Measurements from ENCODE around the gene PSAPL1. TPM values are rescaled to one million over a fixed set of nuclear protein-coding genes. Genes with fewer than 3 reads are reported as not detected.

The PSAPL1 gene
- total RNA-seq, 2 experiments from 2014 or later, result not detected

DNA sequence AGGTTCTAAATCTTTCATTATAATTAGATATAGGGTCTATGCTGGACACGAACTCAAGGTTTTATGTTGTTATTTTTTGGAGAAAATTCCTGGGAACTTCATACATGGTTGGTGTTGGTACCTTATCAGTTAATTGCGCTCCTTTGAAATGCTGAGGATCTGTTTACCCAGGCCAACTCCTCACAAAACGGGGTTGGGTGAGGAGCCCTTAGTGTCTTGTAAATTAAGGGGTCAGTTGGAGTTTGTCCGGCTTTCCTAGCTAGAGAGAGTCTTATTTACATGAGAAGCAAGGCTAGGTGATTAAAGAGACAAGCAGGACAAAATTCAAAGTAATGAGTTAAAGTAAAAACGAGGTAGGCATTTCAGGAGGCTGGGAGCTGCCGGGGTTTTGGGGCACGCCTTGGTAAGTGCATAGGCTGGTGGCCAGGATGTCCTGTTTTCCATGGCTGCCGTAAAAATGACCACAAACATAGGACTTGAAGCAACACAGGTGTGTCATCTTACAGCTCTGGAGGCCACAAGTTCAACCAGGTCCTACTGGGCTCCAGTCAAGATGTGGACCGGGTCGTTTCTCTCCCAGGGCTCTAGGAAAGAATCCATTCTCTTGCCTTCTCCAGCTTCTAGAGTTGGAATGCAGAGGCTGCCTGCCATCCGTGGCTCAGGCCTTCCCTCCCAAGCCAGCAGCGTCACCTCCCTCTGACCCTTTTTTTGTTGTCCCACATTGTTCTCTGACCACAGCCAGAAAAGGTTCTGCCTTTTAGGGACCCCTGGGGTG is 19.8 kb downstream of the PSAPL1 start:
- peaks cover 8% of the 10 kb centered on the region for H3K27me3 Mint-ChIP-seq
- no peaks in the 10 kb centered on the region for H3K4me1 Mint-ChIP-seq
- ChIA-PET CTCF (no interaction called here), POLR2A (no interaction called here)
- no peaks in the 10 kb centered on the region for H3K36me3 Mint-ChIP-seq (ENCODE audit: low read depth)
- H3K27ac Mint-ChIP-seq, result no peak overlapping the region
- DNase-seq, result no peak
- peaks cover 10% of the 10 kb centered on the region for H3K9me3 Mint-ChIP-seq
- no peak overlapping the region for H3K4me3 Mint-ChIP-seq

DNA sequence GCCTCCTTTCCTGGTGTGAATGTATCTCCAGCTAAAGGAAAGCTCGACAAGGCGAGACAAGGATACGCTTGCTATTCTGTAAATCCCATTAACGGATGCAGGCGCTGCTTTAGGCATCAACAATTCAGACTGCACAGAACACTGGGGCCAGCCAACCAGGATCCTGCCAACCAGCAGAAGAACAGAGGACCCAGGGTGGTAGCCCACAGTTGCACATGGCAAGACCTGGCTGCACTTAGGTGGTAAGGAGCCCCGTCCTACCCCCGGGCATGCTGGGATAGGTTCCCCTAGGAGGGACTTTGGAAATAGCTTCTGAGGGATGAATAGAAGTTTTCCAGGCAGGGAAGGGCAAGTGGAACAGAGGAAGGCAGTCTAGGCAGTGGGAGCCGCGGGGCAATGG is 20.7 kb downstream of the PSAPL1 start:
- DNase-seq, result no peak
- peaks cover 8% of the 10 kb centered on the region for H3K27me3 Mint-ChIP-seq
- POLR2A ChIA-PET, result no interaction called here
- CTCF ChIA-PET, result no interaction called here
- H3K27ac Mint-ChIP-seq, result no peak overlapping the region
- no peak overlapping the region for H3K4me3 Mint-ChIP-seq
- no peaks in the 10 kb centered on the region for H3K36me3 Mint-ChIP-seq (ENCODE audit: low read depth)
- no peaks in the 10 kb centered on the region for H3K4me1 Mint-ChIP-seq
- peaks cover 10% of the 10 kb centered on the region for H3K9me3 Mint-ChIP-seq

DNA sequence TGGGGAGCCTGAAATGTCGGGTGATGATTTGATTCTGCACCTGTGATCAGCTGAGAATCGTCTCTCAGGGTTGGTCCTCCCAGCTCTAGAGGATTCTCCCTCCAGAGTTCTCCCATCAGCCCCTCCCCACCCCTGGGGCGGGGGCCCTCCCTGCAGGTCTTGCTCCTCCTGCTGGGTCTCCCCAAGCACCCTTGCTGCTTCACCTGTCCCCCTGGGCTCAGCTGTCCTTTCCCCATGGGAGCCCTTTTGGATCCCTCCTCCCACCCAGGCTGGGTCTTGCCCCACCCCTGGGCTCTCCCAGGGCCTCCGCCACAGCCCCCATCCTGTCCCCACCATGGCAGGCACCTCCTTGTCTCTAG is 22.2 kb downstream of the PSAPL1 start:
- ChIA-PET POLR2A (no interaction called here), CTCF (no interaction called here)
- H3K27me3 Mint-ChIP-seq, result peaks cover 8% of the 10 kb centered on the region
- H3K4me1 Mint-ChIP-seq, result no peaks in the 10 kb centered on the region
- H3K27ac Mint-ChIP-seq, result no peak overlapping the region
- peaks cover 14% of the 10 kb centered on the region for H3K9me3 Mint-ChIP-seq
- DNase-seq, result no peak
- H3K36me3 Mint-ChIP-seq (ENCODE audit: low read depth), result no peaks in the 10 kb centered on the region
- no peak overlapping the region for H3K4me3 Mint-ChIP-seq

DNA sequence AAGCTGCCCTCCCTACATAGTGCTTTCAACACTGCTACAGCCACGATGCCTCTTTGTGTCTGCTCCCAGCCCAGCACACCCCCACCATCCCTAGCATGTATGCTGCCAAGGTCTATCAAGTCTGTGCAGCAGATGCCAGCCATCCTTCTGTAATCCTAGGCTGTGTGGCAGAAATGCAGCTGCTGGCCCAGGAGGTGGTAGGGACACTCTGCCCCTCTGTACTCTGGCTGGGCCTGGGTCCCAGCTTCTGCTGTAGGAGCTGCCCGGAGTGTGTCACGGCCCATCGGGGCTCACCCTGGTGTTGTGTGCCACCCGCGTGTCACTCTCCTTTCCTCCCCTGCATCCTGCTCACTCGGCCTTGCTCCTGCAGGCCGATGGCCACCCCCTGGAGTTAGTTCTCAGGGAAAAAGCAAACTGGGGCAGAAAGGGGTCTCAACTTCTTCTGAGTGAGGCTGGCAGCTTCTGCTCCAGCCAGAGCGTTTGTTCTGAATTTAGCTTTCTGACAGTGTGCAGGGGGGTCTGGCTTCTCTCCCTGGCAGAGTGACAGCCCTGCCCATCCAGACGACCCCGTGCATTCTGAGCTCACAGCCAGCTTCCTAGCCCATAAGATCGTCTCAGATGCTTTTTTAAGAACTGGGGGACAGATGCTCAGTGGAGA is 22.7 kb downstream of the PSAPL1 start:
- CTCF ChIA-PET, result no interaction called here
- no peaks in the 10 kb centered on the region for H3K4me1 Mint-ChIP-seq
- H3K4me3 Mint-ChIP-seq, result no peak overlapping the region
- peaks cover 10% of the 10 kb centered on the region for H3K27me3 Mint-ChIP-seq
- POLR2A ChIA-PET, result no interaction called here
- no peaks in the 10 kb centered on the region for H3K36me3 Mint-ChIP-seq (ENCODE audit: low read depth)
- no peak for DNase-seq
- H3K9me3 Mint-ChIP-seq, result peaks cover 18% of the 10 kb centered on the region
- no peak overlapping the region for H3K27ac Mint-ChIP-seq

DNA sequence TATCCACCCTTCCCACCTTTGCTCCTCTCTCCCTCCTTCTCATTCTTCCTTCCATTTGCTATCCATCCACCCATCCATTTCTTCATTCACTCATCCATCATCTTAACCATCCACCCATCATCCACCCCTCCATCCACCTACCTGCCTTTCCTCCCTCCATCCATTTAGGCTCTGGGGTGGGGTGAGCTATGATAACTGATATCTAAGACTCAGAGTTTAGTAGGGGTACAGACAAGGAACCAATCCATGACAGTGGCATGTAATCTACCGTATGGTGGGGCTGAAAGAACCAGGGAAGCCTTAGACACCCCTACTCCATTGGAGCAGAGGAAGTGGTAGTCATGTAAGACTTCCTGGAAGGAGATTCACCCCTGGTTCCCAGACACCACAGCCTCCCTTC is 23.2 kb downstream of the PSAPL1 start:
- Mint-ChIP-seq H3K9me3 (peaks cover 13% of the 10 kb centered on the region), H3K4me1 (no peaks in the 10 kb centered on the region), H3K36me3 (ENCODE audit: low read depth) (no peaks in the 10 kb centered on the region), H3K27me3 (peaks cover 10% of the 10 kb centered on the region), H3K27ac (no peak overlapping the region), H3K4me3 (no peak overlapping the region)
- ChIA-PET POLR2A (no interaction called here), CTCF (no interaction called here)
- DNase-seq, result no peak

DNA sequence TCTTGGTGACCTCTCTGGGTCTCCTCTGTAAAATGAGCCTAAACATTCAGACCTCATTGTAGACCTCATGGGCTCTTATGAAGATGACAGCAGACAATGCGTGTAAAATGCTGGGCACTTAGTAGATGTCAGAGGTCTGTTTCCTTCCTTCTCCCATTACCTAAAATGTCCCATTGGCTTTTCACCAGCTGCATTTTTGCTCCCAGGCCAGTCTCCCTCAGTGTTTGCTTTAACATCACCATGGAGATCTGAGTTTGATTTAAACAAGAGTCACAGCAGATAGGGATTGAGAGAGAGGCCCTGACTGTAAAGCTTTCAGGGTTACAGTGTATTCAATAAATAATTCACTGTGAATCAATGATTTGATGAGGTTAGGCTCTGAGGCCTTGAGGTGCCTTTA is 24.3 kb downstream of the PSAPL1 start:
- DNase-seq, result no peak
- Mint-ChIP-seq H3K9me3 (peaks cover 11% of the 10 kb centered on the region), H3K27me3 (peaks cover 17% of the 10 kb centered on the region), H3K4me3 (no peak overlapping the region), H3K36me3 (ENCODE audit: low read depth) (no peaks in the 10 kb centered on the region), H3K4me1 (no peaks in the 10 kb centered on the region), H3K27ac (no peak overlapping the region)
- POLR2A ChIA-PET, result no interaction called here
- CTCF ChIA-PET, result no interaction called here

DNA sequence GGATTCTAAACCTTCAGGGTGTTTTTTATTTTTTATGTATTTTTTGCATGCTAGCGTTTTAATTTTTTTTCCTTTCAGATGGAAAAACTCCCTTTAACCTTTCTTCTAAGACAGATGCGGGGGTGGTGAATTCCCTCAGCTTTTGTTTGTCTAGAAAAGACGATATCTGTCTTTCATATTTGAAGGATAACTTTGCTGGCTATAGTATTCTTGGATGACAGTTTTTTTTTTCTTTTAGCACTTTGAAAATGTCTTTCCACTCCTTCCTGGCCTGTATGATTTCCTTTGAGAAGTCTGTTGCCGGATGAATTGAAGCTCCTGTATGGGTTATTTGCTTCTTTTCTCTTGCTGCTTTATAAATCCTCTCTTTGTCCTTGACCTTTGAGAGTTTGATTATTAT is 26.6 kb downstream of the PSAPL1 start:
- Mint-ChIP-seq H3K9me3 (peaks cover 11% of the 10 kb centered on the region), H3K27me3 (peaks cover 17% of the 10 kb centered on the region), H3K36me3 (ENCODE audit: low read depth) (no peaks in the 10 kb centered on the region), H3K4me1 (no peaks in the 10 kb centered on the region), H3K27ac (no peak overlapping the region), H3K4me3 (no peak overlapping the region)
- POLR2A ChIA-PET, result no interaction called here
- CTCF ChIA-PET, result no interaction called here
- DNase-seq, result no peak

DNA sequence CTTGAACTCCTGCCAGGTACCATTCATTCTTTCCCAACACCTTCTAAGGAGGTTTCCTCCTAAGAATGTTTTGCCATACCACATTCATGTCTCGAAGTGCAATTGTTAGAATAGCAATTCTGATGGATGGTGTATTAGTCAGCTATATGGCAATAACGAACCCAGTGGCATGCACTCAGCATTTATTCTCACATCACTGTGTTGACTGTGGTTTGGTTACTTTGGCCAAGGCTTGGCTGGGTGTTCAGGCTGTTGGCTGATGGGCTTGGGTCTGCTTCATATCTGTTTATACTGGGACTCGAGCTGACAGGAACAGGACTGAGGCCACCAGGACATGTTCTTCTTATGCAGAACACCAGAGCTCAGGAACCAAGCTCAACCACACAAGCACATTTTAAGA is 31.7 kb downstream of the PSAPL1 start:
- CTCF ChIA-PET, result interaction anchor here (0.7 kb wide), 1 partner anchor 399 kb away, joined by 3 read pairs; no protein-coding TSS in a partner anchor
- Mint-ChIP-seq H3K27me3 (peaks cover 28% of the 10 kb centered on the region), H3K9me3 (peaks cover 7% of the 10 kb centered on the region)

DNA sequence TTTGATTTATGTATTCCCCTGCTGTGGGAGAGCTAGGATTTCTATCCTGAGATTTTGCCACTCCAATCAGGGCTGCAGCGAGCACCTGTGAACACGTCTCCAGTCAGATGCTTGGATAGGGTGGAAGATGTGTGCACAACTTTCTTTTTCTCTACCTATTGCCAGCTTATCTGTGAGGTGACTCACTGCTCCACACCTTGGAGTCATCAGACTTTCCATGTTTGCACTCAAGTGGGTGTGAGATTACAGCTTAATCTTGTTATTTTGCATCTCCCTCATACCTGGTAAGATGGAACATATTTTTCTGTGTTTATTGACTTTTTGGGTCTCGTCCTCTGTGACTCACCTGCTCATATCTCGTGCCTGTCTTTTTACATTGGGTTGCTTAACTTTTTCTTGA is 32.2 kb downstream of the PSAPL1 start:
- ChIA-PET CTCF (interaction anchor here (0.7 kb wide), 1 partner anchor 400 kb away, joined by 3 read pairs; no protein-coding TSS in a partner anchor), POLR2A (no interaction called here)
- Mint-ChIP-seq H3K36me3 (ENCODE audit: low read depth) (no peaks in the 10 kb centered on the region), H3K27me3 (peaks cover 29% of the 10 kb centered on the region), H3K4me1 (no peaks in the 10 kb centered on the region), H3K27ac (no peak overlapping the region), H3K4me3 (no peak overlapping the region), H3K9me3 (peaks cover 7% of the 10 kb centered on the region)
- no peak for DNase-seq

More for the DNA sequence above, 31.7 kb downstream of the PSAPL1 start:
- Mint-ChIP-seq H3K4me1 (no peaks in the 10 kb centered on the region), H3K27ac (no peak overlapping the region), H3K4me3 (no peak overlapping the region), H3K36me3 (ENCODE audit: low read depth) (no peaks in the 10 kb centered on the region)
- DNase-seq, result no peak
- POLR2A ChIA-PET, result no interaction called here

DNA sequence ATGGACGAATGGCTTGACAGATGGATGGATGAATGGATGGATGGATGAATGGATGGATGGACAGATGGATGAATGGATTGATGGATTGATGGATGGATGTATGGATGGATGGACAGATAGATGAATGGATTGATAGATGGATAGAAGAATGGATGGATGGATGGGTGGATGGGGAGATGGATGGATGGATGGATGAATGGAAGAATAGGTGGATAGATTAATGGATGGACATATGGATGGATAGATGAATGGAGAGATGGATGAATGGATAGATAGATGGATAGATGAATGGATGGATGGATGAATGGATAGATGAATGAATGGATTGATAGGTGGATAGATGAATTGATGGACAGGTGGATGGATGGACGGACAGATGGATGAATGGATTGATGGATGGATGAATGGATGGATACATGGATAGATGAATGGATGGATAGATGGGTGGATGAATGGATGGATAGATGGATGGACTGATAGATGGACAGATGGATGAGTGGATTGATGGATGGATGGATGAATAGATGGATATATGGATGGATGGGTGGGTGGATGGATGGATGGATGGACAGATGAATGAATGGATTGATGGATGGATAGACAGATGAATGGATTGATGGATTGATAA is 33.9 kb downstream of the PSAPL1 start:
- ChIA-PET CTCF (no interaction called here), POLR2A (no interaction called here)
- no peak for DNase-seq
- Mint-ChIP-seq H3K9me3 (peaks cover 3% of the 10 kb centered on the region), H3K36me3 (ENCODE audit: low read depth) (no peaks in the 10 kb centered on the region), H3K27ac (no peak overlapping the region), H3K4me1 (no peaks in the 10 kb centered on the region), H3K4me3 (no peak overlapping the region), H3K27me3 (peaks cover 22% of the 10 kb centered on the region)

DNA sequence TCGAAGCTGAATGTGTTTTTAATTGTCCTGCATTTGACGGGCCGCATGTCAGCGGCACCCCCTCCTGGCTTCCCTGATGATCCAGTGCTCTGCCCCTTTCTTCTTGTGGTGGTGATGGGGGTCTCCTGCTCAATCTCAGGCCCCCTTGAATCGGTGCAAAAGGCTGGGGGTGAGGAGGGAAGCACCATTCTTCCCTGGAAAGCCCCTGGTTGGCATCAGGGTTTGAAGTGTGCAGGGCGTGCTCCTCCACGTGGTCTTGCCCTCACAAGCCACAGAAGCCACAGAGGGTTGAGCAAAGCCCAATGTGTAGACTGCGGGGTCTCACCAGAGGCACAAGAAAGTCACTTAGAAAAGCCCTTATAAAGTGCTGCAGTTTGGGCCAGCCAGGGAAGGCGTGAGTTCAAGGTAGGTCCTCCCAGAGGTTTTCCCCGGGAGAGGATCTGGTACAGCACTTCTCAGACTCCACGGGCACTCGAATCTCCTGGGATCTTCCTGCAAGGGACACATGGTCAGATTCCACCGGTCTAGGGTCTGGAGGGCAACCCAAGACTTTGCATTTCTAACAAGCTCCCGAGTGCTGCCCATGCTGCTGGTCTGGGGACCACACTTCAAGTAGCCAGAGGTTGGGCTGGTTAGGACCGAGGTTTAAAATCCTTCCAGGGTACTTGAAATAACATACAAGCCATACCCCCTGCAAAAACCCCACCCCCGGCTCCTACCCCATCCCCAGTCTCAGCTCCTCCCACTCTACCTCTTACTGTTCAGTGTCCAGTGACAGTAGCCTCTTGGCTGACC is 35.1 kb downstream of the PSAPL1 start:
- peaks cover 3% of the 10 kb centered on the region for H3K9me3 Mint-ChIP-seq
- no peak overlapping the region for H3K27ac Mint-ChIP-seq
- CTCF ChIA-PET, result no interaction called here
- POLR2A ChIA-PET, result no interaction called here
- H3K27me3 Mint-ChIP-seq, result peaks cover 16% of the 10 kb centered on the region
- no peak overlapping the region for H3K4me3 Mint-ChIP-seq
- H3K36me3 Mint-ChIP-seq (ENCODE audit: low read depth), result no peaks in the 10 kb centered on the region
- H3K4me1 Mint-ChIP-seq, result no peaks in the 10 kb centered on the region
- DNase-seq, result no peak

DNA sequence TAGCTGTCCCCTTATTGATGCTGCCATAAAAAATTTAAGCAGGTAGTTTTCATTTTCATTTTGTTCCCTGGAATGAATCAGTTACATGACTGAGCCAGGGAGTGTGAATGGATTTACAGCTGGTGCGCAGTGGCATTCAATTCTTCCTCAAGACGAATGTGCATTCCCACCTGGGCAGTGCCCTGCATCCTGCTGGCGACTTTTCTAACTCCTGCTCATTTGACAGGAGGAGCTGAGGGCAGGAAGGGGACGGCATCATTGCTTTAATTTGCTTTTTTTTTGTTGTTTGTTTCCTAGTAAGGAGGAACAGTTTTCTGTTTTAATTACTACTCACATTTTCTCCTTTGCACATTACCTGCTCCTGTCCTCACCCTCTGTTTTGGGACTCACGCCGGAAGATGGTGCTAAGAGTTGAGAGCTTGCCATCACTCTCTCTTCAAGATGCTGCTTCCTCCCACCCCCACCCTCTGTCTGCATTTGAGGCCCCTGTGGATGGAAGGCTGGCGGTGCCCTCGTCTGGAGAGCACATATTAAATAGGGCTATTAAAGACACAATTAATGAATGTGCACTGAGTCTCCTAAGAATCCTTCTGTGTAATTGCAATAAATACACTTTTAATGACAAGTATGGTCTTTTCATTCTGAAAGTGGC is 35.8 kb downstream of the PSAPL1 start:
- no peak for DNase-seq
- H3K27ac Mint-ChIP-seq, result no peak overlapping the region
- ChIA-PET CTCF (no interaction called here), POLR2A (no interaction called here)
- H3K27me3 Mint-ChIP-seq, result peaks cover 15% of the 10 kb centered on the region
- H3K36me3 Mint-ChIP-seq (ENCODE audit: low read depth), result no peaks in the 10 kb centered on the region
- H3K4me1 Mint-ChIP-seq, result no peaks in the 10 kb centered on the region
- no peak overlapping the region for H3K4me3 Mint-ChIP-seq
- peaks cover 3% of the 10 kb centered on the region for H3K9me3 Mint-ChIP-seq

DNA sequence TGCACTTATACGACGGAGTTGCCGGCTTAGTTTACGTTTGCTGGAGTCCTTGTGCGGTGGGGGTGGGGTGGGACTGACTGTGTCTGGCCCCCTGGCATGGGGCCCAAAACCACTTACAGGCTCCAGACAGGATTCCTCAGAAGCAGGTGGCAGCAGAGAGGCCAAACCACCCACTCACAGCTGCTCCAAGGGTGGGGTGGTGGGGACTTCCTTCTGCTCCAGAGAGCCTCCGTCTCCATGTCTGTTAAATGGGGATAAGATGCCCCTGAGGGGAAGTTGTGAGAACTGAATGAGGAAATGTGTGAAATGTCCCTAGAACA is 36.7 kb downstream of the PSAPL1 start:
- ChIA-PET CTCF (no interaction called here), POLR2A (no interaction called here)
- no peaks in the 10 kb centered on the region for H3K36me3 Mint-ChIP-seq (ENCODE audit: low read depth)
- H3K4me3 Mint-ChIP-seq, result no peak overlapping the region
- no peaks in the 10 kb centered on the region for H3K4me1 Mint-ChIP-seq
- H3K27ac Mint-ChIP-seq, result no peak overlapping the region
- peaks cover 15% of the 10 kb centered on the region for H3K27me3 Mint-ChIP-seq
- no peak for DNase-seq
- H3K9me3 Mint-ChIP-seq, result peaks cover 3% of the 10 kb centered on the region
